A673 (cell line): ENCODE measurements around the gene RAB14. TPM values are rescaled to one million over a fixed set of nuclear protein-coding genes. Genes with fewer than 3 reads are reported as not detected.

Source experiments
- BruUV-seq: library from RNA; stranded (reverse); fragments of 400-500 nt; replicated peaks from 2 replicates; lab custom pipeline; 2021; lab: Mats Ljungman, UMichigan
- CTCF ChIA-PET: fragments of 300-600 bp; sonication (Branson Sonifier 250); formaldehyde crosslinking; loops from one replicate; lab custom pipeline; 2022; ENCODE audit warnings: antibody characterized with exemption; lab: Charles Lee
- POLR2A ChIA-PET: fragments of 300-600 bp; sonication (Branson Sonifier 250); formaldehyde crosslinking; loops from one replicate; lab custom pipeline; 2022; ENCODE audit warnings: antibody characterized with exemption; ENCODE audit not compliant: low non-redundant PET; lab: Charles Lee
- DNase-seq: peaks from one replicate; pipeline ENCODE4 v3.0.0-alpha.2; 2015; ENCODE audit warnings: low spot score
- H3K27ac ChIP-seq: fragments of 200-600 bp; sonication (generic); 2 replicates; pipeline ENCODE4 v1.5.1; 2016; ENCODE audit warnings: mixed run types, low read depth, mild to moderate bottlenecking, mixed read lengths, antibody characterized with exemption, low read length; ENCODE audit not compliant: poor library complexity, severe bottlenecking
- H3K27me3 ChIP-seq: fragments of 200-600 bp; sonication (generic); replicated peaks from 2 replicates; pipeline ENCODE4 v1.6.1; 2017; ENCODE audit warnings: mixed run types, low read depth, mild to moderate bottlenecking, mixed read lengths, antibody characterized with exemption, low read length; ENCODE audit not compliant: insufficient read depth, poor library complexity
- H3K36me3 ChIP-seq: fragments of 200-600 bp; sonication (generic); 2 replicates; pipeline ENCODE4 v1.6.1; 2016; ENCODE audit warnings: mixed run types, mild to moderate bottlenecking, mixed read lengths, antibody characterized with exemption, low read length; ENCODE audit not compliant: insufficient read depth, poor library complexity, severe bottlenecking
- H3K4me1 ChIP-seq: fragments of 200-600 bp; sonication (generic); 2 replicates; pipeline ENCODE4 v1.6.1; 2017; ENCODE audit warnings: mixed run types, mild to moderate bottlenecking, mixed read lengths, antibody characterized with exemption, low read length; ENCODE audit not compliant: insufficient read depth, poor library complexity, severe bottlenecking
- H3K4me3 ChIP-seq: fragments of 200-600 bp; sonication (generic); 2 replicates; pipeline ENCODE4 v1.5.1; 2016; ENCODE audit warnings: low read depth, mixed run types, mild to moderate bottlenecking, mixed read lengths, low read length; ENCODE audit not compliant: poor library complexity, severe bottlenecking
- H3K9me3 ChIP-seq: fragments of 200-600 bp; sonication (generic); 2 replicates; pipeline ENCODE4 v1.6.1; 2016; ENCODE audit warnings: mixed run types, low read depth, mild to moderate bottlenecking, mixed read lengths, antibody characterized with exemption, low read length; ENCODE audit not compliant: poor library complexity, severe bottlenecking
- EZH2 ChIP-seq: fragments of 200-600 bp; sonication (generic); IDR thresholded peaks from 2 replicates; pipeline ENCODE4 v1.6.1; 2017; ENCODE audit warnings: borderline replicate concordance, low read depth, mild to moderate bottlenecking, mixed read lengths, antibody characterized with exemption, low read length; ENCODE audit not compliant: poor library complexity, severe bottlenecking
- intact Hi-C: fragments of 100-400 bp; cut with micrococcal nuclease; formaldehyde crosslinking; loops from one replicate; pipeline ENCODE4 v1.10.0; 2022; ENCODE audit not compliant: unreplicated experiment
- total RNA-seq: library from RNA; stranded (reverse); gene quantifications from 2 replicates; pipeline ENCODE4 v1.2.3, GENCODE V29; 2021
- TF ChIP-seq, protein P1 (sequence below): fragments of 300-800, 200-600 bp; sonication (generic); conservative IDR thresholded peaks from 2 replicates; pipeline ENCODE4 v1.5.1; 2017; ENCODE audit warnings: low read depth, mild to moderate bottlenecking, antibody characterized with exemption, low read length, moderate library complexity, mixed read lengths

The RAB14 gene
- total RNA-seq, 1 experiment from 2014 or later: 71.9 TPM

DNA sequence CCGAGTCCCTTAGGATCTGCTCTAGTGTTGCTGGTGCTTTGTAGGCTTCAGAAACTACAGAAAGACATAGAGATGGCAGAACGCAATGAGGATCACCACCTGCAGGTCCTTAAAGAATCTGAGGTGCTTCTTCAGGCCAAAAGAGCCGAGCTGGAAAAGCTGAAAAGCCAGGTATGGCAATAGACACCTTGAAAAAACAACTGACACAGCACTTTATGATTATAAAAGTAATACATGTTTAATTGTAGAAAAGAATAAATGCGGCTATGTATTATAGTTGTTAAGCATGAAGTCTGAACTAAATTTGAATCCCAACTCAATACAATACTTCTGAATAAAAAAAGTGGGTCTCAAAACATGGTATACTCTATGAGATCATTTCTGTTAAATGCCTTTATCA, 43.7 kb downstream of the RAB14 start:
- BruUV-seq: no TSS peak
- TF ChIP-seq, protein P1, sequence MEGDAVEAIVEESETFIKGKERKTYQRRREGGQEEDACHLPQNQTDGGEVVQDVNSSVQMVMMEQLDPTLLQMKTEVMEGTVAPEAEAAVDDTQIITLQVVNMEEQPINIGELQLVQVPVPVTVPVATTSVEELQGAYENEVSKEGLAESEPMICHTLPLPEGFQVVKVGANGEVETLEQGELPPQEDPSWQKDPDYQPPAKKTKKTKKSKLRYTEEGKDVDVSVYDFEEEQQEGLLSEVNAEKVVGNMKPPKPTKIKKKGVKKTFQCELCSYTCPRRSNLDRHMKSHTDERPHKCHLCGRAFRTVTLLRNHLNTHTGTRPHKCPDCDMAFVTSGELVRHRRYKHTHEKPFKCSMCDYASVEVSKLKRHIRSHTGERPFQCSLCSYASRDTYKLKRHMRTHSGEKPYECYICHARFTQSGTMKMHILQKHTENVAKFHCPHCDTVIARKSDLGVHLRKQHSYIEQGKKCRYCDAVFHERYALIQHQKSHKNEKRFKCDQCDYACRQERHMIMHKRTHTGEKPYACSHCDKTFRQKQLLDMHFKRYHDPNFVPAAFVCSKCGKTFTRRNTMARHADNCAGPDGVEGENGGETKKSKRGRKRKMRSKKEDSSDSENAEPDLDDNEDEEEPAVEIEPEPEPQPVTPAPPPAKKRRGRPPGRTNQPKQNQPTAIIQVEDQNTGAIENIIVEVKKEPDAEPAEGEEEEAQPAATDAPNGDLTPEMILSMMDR: no peak
- no peak for TF ChIP-seq EZH2
- no peaks in the 10 kb centered on the region for H3K9me3 ChIP-seq
- no peak for DNase-seq
- H3K27ac ChIP-seq: no peak overlapping the region
- no peaks in the 10 kb centered on the region for H3K4me1 ChIP-seq
- no peaks in the 10 kb centered on the region for H3K27me3 ChIP-seq
- ChIA-PET CTCF (no interaction called here), POLR2A (no interaction called here)
- intact Hi-C loops: no loop called here
- H3K4me3 ChIP-seq: no peak overlapping the region
- peaks cover 64% of the 10 kb centered on the region for H3K36me3 ChIP-seq

DNA sequence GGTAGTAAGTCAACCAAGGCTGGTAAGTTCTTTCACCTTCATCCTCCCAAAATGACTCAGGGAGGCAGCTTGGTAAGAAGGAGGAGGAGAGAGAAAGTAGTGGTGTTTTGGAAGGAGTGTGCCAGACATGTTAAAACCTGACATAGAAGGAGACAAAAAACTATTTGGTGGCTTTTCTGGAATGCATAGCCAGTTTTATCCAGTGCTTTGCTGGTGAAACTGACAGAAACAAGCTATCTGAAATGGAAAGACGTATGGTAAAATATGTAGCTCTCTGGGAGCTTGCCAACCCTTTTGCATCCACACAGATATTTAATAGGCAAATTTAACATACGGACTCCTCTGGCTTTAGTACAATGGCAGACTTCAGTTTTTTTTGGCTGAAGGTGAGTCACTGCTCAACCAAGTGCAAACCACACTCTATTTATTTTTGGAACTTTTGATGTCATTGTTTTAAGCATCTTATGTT, 45.4 kb downstream of the RAB14 start:
- Histone ChIP-seq H3K36me3 (peaks cover 54% of the 10 kb centered on the region), H3K27me3 (no peaks in the 10 kb centered on the region), H3K4me3 (no peak overlapping the region), H3K4me1 (no peaks in the 10 kb centered on the region), H3K9me3 (no peaks in the 10 kb centered on the region), H3K27ac (no peak overlapping the region)
- intact Hi-C loops: no loop called here
- CTCF ChIA-PET: no interaction called here
- DNase-seq: no peak
- no TSS peak for BruUV-seq
- TF ChIP-seq, protein P1: no peak
- no peak for TF ChIP-seq EZH2
- POLR2A ChIA-PET: no interaction called here

DNA sequence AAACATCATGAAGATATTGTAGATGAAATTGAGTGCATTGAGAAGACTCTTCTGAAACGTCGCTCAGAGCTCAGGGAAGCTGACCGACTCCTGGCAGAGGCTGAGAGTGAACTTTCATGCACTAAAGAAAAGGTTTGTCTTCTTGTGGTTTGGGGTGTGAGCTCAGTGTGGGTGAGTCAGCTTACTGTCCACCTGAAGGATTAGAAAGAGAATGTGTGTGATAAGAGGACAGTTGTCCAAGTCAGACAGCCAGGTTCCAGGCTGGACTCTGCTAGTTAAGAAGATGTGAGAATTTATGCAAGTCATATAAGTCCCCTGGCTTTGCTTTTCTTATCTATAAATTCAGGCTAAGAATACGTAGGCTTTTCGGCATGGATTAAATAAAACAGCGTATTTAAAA, 46.9 kb downstream of the RAB14 start:
- intact Hi-C loops: no loop called here
- POLR2A ChIA-PET: no interaction called here
- Histone ChIP-seq H3K36me3 (peaks cover 56% of the 10 kb centered on the region), H3K27ac (no peak overlapping the region), H3K4me1 (no peaks in the 10 kb centered on the region), H3K4me3 (no peak overlapping the region), H3K27me3 (no peaks in the 10 kb centered on the region), H3K9me3 (no peaks in the 10 kb centered on the region)
- CTCF ChIA-PET: no interaction called here
- DNase-seq: no peak
- no TSS peak for BruUV-seq
- TF ChIP-seq EZH2: no peak
- TF ChIP-seq, protein P1: no peak
